ENCODE results near the gene CD248. TPM values are rescaled to one million over a fixed set of nuclear protein-coding genes. Genes with fewer than 3 reads are reported as not detected.
"Not testable (repeated sequence)": the region's sequence is repeated elsewhere in the genome, so short reads cannot be mapped to it uniquely, and the experiment has no call there.

The CD248 gene
- total RNA-seq, 2 donors from 2014 or later = 43.8 to 54.3 TPM

DNA sequence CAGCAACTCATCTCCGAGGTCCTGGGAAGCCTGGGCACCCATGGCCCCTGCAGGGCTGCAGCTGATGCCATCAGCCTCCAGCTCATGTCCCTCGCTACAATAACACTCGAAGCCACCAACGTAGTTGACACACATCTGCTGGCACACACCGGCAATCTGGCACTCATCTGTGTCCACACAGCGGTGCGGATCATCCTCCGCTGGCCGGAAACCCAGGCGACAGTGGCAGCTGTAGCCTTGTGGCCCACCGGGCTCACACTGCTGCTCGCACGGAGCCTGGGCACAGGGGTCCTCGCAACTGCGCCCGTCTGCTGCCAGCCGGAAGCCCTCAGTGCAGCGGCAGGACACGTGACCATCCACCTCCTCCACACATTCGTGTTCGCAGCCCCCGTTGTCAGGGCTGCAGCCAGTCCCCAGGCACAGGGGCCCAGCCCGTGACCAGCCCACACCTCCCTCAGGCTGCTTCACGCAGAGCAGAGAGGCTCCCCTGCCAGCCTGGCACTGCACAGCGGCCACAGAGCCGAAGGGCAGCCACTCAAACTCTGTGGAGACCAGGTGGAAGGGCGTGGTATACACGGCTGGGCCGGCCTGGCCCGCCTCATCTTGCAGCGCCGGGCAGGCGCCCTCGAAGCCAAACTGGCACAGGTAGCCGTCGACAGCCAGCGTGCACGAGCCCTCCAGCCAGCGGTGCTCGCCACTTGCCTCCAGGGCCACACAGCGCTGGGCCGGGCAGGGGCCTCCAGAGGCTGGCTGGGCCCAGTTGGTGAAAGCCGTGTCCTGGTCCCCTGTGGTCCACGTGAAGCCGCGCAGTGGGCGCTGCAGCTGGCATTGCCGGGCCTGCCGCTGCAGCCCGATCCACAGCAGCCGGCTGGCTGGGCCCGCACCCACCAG lies 678 bp downstream of the CD248 start:
- DNase-seq = no peak
- ATAC-seq = no peak

DNA sequence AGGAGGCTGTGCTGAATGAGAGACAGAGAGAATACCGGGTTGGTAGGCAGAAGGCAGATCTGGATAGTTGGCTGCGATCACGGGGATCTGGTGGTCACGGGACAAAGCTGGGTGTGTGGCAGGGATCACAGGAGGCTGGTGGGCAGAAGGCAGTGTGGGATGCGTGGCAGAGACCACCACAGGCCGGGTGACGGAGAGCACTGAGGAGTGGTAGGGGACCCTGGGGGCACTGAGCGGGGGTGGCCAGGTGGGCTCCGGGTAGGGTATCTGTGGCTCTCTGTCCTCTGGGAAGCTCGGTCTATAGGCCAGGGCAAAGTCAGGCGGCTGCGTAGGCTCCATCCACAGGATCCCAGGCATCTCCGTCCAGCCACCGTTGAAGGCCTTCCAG lies 1.4 kb downstream of the CD248 start:
- intact Hi-C loops (cut with DNase I) = no loop called here
- DNase-seq = no peak
- no peak for ATAC-seq

More for the DNA sequence above, 678 bp downstream of the CD248 start:
- intact Hi-C loops (cut with DNase I) = no loop called here

DNA sequence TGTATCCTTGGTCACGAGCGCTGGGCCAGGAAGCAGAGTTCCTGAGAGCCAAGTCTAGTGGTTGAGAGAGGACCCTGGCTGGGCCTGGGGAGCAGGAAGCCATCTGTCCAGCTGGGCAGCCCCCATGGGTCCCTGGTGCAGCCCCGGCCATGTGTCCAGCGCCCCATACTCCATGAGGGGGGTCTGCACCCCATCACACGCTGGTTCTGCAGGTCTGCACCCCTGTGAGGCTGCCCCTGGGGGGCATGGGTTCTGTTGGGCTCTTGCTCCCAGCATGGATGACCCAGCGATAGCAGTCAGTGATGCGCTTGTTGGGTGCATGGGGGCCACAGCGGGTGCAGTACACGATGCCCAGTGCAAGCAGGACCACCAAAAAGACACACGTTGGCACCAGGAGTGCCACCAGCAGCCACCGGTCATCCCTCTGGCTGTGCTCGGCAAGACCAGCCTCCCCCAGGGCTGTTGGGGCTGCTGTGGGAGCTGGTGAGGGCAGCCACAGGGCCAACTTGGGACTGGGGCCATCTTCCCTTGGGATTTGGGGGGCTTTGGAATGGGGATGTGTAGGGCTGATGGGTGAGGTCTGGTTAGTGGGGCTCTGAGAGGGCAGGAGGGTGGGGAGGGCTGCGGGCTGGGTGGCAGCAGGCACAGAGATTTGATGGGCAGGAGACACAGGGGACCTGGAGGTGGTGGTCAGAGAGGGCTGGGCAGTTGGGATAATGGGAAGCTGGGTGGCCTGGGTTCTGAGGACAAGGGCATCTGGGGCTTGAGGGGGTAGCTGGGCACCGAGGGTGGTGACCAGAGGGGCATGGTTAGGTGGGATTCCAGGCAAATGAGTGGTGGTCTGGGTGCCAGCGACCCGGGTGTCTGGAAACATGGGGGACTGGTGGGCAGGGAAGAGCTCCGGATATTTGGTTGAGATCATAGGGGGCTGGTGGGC lies 2.0 kb downstream of the CD248 start:
- intact Hi-C loops (cut with DNase I) = loop anchor here in 1 of 2 donors (5.0 kb wide), 1 partner anchor 72 kb away; no protein-coding TSS in a partner anchor
- DNase-seq (no peak), ATAC-seq (no peak)

DNA sequence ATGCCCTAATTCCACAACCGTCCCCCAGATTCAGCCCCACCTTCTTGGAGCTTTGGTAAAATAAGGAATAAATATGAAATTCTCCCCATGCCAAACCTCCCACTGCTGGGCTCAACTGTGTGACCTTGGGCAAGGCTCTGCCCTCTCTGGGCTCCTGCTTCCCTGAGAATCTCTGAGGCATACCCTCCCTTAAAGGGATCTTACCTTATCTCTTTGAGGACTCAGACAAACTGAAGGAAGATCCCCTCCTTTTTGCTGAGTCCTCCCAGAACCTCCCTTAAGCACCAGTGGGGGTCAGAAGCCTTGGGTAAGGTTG lies 2.7 kb downstream of the CD248 start:
- intact Hi-C loops (cut with DNase I) = loop anchor here in 1 of 2 donors (5.0 kb wide), 1 partner anchor 73 kb away; no protein-coding TSS in a partner anchor
- DNase-seq (no peak), ATAC-seq (no peak)

DNA sequence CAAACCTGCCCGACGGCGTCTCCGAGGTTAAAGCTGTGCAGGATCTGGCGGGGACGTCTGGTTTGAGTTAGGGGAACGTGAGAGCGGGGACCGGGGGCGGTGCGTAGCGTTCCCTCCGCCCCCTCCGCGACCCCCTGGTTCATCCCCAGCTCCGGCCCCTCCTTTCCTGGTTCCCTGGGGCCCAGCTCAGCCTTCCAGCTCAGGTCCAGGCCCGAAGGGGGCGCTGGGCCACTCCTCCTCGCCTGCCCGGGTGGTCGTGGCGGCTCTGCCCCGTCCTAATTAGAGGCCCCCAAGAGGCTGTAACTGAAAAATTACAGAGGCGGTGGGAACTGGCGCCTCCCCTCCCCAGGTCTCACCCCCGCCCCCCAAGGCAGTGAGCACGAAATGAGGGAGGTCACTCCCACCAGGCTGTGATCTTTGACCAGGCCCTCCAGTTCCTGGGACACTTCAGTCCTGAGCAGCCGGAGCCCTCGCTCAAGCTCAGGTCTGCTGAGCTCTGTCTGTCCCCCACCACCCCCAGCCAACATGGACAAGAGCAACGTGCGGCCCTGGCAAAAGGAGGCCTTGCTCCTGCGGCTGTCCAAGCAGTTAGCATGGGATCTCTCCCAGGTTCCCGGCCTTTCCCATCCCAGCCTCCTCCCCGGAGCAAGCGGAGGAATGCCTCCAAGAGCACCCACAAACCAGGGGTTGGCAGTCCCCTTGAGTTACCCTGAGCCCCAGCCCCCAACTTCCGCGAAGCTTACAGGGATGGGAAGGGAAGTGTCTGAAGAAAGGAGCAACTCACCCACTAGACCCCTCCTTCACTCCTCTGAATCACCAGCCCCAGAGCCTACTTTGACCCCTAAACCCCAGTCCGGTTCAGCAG lies 3.3 kb downstream of the CD248 start:
- intact Hi-C loops (cut with DNase I) = loop anchor here in 1 of 2 donors (5.0 kb wide), 1 partner anchor 74 kb away; no protein-coding TSS in a partner anchor
- peak; percentile 39 for DNase-seq

DNA sequence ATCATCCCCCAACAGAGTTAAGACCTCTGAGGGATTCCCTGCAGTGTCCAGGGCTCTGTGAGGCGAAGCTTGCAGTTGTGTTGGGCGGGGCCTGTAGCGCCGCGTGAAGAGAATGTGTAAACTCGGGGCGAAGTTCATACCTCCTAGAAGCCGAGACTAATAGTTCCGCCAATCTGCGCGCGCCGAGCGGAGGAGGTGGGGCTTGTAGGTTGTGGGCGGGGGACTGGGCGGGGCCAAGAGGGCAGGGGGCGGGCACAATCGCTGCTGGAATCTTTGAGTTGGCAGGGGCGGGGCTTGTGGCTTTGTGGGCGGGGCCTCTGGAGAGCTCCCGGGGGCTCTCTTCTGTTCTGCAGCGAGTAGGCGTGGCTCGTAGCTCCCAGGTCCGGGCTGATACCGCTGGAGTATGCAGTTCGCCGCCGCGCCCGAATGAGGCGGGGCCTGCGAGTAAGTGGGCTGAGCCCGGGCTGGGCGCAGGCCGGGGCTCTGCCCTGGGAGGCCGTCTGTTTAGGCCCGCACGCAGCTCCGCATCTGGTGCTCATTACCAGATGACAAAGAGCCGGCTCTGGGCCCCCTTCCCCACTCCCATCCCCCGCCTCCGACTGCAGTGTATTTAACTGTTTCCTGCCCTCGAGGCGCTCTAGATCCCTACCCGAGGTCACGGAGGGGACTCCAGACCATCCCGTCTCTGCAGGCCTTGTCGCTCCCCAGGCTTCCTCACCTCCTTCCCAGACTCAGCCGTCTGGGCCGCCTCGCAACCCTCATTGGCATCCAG lies 4.1 kb downstream of the CD248 start:
- ATAC-seq (peak; percentile 82 to 90), DNase-seq (peak; percentile 99)
- intact Hi-C loops (cut with DNase I) = loop anchor here in 1 of 2 donors (1.0 to 5.0 kb wide), 2 partner anchors 16 to 75 kb away; no protein-coding TSS in a partner anchor

More for the DNA sequence above, 3.3 kb downstream of the CD248 start:
- no peak for ATAC-seq

DNA sequence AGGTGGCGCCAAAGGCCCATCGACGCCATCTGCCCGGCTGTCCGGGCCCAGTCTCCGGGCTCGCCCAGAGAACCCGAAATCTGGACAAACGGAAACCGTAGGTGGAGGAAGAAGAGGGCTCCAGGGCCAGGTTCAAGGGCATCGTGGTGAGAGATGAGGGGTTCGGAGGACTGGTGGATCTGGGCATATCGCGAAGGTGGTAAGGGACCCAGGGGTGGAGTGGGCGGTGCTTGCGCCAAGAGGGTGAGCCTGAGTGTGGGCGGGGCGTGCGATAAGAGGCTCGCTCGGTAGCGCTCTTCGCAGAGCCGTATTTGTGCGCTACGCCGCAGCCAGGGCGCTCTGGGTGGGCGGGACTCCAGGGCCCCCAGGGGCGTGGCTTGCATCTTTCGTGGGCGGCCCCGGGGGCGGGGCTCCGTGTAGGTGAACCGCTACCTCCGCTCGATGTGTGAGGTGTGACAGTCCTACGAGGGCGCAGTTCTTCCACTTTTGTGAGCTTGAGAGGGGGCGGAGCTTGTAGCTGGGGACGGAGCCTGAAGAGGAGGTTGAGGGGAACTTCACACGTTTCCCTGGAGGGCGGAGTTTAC lies 4.8 kb downstream of the CD248 start:
- intact Hi-C loops (cut with DNase I) = loop anchor here in 1 of 2 donors (1.0 to 5.0 kb wide), 2 partner anchors 16 to 75 kb away; no protein-coding TSS in a partner anchor
- DNase-seq = peak; percentile 94
- peak; percentile 79 to 86 for ATAC-seq

DNA sequence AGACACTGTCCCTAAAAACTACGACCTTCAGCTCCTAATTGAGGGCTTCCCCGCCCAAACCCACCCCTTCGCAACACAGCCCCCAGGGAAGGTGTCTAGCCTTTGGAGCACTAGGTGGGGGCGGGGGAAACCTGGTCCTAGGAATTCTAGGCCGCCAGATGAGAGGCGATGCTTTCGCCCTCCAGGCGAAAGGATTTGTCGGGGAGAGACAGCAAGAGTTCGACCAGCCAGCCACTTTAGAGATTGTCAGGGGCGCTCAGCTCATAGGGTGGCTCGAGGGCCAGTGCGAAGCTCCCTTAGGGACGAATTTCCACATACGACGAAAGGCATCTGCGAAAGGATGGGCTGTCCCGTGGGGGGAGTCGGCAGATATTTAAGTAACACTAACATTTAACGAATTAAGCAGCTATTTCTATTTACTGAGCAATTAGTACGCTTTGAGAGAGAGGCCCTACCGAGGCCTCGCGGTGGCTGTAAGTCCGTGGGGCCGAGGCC lies 5.3 kb downstream of the CD248 start:
- intact Hi-C loops (cut with DNase I) = loop anchor here in 1 of 2 donors (5.0 kb wide), 1 partner anchor 76 kb away; no protein-coding TSS in a partner anchor
- no peak for DNase-seq
- no peak for ATAC-seq

DNA sequence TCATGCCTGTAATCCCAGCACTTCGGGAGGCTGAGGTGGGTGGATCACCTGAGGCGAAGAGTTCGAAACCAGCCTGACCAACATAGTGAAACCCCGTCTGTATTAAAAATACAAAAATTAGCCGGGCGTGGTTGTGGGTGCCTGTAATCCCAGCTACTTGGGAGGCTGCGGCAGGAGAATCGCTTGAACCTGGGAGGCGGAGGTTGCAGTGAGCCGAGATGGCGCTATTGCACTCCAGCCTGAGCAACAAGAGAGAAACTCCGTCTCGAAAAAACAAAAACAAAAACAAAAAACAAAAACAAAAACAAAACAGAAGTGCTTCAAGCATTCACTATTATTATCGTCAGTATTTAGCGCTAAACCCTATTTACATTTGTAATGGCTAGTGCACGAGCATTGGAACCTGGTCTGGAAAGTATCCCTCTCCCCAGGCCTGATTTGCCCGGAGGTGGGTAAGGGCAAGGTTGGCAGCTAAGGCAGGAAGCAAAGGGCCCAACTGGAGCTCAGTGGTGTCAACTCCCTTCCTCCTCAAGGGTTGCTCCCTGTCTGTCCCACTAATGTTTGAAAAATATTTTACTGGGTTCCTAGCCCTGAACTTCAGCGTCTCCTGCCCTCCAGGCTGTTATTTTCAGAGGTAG lies 5.9 kb downstream of the CD248 start:
- ATAC-seq, DNase-seq: not testable (repeated sequence)
- intact Hi-C loops (cut with DNase I) = loop anchor here in 1 of 2 donors (5.0 kb wide), 1 partner anchor 76 kb away; no protein-coding TSS in a partner anchor

DNA sequence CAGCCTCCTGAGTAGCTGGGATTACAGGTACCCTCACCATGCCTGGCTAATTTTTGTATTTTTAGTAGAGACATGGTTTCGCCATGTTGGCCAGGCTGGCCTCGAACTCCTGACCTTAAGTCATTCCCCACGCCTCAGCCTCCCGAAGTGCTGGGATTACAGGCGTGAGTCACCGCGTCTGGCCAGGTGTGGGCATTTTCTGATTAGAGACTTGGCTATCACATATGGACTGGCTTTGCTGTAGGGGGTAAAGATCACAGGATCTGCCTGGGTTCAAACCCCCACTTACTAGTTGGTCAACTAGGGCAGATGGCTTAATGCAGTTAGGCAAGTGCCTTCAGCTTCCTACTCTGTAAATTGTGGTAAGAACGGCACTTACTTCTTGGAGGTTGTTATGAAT lies 6.5 kb downstream of the CD248 start:
- no peak for ATAC-seq
- DNase-seq = no peak
- intact Hi-C loops (cut with DNase I) = loop anchor here in 1 of 2 donors (5.0 kb wide), 1 partner anchor 77 kb away; no protein-coding TSS in a partner anchor

DNA sequence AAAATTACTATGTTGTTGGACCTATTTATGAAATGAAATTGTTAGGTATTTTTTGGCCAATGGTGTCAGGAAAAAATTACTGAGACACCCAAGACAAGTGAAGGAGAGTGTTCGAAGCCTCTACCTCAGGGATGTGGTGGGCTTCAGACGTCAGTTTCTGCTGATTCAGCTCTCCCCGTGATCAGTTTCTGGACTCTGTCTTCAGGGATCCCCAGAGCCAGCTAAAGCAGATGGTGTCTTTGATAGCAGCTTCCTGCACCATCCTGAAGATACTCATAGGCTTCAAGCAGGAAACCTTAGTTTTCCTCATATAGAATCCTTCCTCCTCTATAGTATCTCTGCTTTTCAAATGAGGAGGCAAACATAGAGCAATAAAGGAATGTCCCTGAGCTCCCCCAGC lies 7.4 kb downstream of the CD248 start:
- intact Hi-C loops (cut with DNase I) = no loop called here
- ATAC-seq = no peak
- no peak for DNase-seq

DNA sequence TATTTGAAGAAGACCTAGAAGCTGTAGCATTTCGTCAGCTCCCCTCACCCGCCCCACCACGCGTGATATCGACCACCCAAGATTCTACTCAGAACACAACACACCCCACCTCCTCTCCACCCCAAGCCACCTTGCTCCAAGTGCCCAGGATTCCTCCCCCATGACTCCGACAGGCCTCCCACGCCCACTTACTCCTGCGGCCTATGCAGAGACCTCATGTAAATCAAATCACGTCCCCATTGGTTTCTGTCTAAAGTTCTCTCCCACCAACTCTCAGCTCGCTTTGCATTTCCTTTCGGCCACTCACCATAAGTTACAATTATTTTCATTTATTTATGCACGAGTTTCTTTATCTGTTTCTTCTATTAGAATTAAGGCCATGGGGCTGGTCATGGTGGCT lies 14.2 kb downstream of the CD248 start:
- intact Hi-C loops (cut with DNase I) = no loop called here
- no peak for ATAC-seq
- DNase-seq = no peak

DNA sequence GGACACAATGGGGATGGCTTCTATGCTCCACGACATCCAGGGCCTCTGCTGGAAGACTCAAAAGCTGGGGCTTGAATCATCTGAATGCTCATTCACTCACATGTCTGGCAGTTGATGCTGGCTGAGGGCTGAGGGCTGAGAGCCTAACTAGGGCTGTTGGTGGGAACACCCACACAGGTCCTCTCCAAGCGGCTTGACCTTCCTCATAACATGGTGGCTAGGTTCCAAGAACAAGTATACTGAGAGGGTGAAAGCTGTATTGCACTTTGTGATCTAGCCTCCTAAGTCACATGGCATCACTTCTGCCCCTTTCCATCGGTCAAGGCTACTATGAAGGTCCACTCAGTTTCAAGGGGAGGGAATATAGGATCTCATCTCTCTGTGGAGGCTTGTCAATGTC lies 17.7 kb downstream of the CD248 start:
- intact Hi-C loops (cut with DNase I) = no loop called here
- ATAC-seq (peak in 1 of 2 donors; percentile 41), DNase-seq (no peak)

DNA sequence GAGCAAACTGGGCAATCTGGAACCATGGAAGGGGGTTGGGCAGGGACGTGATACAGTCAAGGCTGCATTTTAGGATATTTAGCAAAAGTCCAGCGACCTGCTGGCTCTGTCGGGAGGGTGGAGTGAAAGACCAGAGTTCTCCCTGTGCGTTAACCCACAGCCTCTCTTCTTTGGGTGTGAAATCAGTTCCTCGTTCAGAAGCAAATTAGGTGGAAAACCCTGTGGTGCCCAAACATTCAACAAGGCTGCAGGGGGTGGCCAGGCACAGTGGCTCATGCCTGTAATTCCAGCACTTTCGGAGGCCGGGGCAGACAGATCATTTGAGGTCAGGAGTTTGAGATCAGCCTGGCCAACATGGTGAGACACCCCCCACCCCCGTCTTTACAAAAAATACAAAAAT lies 19.2 kb downstream of the CD248 start:
- no peak for DNase-seq
- intact Hi-C loops (cut with DNase I) = no loop called here
- no peak for ATAC-seq

DNA sequence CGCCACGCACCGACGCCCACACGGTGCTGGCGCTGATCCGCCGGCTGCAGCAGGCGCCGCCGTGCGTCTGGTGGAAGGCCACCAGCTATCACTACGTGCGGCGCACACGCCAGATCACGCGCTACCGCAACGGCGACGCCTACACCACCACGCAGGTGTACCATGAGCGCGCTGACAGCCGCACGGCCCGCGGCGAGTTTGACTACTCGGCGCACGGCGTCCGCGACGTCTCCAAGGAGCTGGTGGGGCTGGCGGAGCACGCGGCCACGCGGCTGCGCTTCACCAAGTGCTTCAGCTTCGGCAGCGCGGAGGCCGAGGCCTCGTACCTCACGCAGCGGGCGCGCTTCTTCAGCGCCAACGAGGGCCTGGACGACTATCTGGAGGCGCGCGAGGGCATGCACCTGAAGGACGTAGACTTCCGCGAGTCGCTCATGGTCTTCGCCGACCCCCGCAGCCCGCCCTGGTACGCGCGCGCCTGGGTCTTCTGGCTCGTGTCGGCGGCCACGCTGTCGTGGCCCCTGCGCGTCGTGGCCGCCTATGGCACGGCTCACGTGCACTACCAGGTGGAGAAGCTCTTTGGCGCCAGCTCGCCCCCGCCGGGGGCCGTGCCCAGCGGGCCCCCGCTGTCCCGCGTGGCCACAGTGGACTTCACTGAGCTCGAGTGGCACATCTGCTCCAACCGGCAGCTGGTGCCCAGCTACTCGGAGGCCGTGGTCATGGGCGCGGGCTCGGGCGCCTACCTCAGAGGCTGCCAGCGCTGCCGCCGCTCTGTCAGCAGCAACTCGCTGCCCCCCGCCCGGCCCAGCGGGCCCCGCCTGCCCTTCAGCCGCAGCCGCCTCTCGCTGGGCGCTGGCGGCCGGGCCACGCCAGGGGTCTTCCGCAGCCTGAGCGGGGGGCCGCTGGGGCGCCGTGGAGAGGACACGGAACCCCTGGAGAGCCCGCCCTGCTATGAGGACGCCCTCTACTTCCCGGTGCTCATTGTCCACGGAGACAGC lies 21.9 kb downstream of the CD248 start:
- ATAC-seq = no peak
- intact Hi-C loops (cut with DNase I) = no loop called here
- DNase-seq = no peak

Measured in left cardiac atrium (tissue), 4 donors.